Measurements from ENCODE around the gene EEF1G.
"Not testable (repeated sequence)": the region's sequence is repeated elsewhere in the genome, so short reads cannot be mapped to it uniquely, and the experiment has no call there.

Gene EEF1G

DNA sequence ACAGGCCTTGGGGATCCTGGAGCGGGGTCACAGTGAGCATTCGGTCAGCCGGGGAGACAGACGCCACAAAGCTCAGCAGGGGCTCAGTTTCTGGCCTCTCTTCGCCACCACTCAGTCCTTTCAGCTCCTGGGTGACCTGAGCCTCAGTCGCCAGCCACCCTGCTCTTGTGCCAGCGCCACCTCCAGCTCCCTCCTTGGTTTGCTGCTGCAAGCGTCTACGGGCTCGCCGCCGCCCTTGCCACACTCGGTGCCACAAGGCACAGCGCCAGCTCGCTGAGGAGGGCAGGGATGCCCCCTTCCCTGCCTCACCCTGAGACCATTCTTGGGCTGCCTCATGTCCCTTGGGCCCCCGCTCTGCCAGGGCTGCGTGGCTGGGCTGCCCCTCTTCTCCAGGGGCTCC lies 1.5 kb upstream of the EEF1G start:
- DNase-seq, result no peak

DNA sequence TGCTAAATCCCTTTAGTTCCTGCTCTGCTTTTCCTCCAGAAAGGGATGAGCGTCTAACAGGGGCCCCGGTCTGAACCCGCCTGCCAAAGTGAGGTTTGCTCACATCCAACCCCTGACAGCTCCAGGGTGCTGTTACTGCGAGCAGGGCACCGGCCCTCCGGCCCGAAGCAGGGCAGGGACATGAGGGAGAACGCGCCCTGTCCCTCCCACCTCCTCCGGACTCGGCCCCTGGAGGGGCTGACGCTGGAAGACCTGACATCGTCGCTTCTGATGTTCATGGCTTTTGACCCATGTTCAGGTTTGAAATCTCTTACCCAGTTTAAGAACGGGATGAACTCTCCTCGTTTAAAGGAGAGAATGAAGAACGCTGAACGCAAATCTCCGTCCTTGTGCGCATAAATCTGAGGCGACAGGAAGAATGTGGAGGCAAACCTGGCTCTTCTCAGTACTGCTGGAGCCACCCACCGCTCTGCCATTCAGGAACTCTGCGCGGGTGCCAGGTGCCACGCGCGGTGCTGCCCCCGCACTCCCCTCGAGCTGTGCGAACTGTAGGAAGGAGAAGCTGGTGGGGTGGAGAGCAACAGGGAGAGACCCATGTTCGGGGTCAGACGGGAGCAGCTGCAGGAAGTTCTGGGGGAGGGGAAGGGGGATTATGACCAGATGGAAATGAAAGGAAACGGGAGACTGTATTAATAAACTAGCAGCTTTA lies 826 bp upstream of the EEF1G start:
- DNase-seq, result no peak

DNA sequence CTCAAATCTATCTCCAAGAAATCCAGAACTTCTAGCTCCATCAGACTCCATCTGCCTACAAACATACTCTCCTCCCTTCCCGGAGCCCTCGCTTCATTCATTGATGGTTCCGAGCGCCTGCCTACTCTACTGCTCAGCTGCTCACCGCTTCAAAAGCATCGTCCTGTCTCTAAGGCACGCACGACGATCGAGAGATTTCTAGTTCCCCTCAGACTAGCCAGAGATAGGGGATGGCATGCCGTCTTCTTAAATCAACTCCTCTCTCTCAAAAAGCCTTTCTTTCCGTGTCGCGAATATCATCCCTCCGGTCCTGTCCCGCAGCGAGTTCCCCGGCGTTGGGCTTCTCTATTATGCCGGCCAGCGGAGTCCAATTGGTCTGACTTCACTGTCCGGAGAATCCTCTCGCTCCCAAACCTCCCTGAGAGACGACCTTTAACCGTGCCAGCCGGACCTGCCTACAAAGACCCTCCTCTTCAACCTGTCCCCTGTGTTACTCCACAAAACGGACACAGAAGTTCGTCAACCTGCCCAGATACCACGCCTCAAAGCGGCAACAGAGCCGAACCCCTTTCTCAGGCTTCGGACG lies 592 bp downstream of the EEF1G start:
- DNase-seq, result no peak

DNA sequence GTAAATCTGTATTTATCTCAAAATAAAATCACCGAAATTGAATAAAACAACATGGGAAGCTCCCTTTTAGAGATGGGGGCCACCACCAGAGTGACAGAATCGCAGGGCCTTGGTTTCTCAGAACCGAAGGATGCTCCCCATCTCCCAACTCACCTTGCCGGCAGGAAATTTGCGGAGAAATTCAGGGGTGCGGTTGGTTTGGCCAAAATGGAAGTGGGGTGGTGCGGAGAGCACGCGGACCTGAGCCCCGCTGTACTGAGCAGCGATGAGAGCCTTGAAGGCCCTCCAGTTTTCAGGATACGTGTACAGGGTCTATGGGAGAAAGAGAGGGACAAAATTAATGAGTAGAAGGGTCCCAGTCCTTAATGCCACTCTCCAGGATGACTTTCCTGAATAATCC lies 1.3 kb downstream of the EEF1G start:
- no peak for DNase-seq

DNA sequence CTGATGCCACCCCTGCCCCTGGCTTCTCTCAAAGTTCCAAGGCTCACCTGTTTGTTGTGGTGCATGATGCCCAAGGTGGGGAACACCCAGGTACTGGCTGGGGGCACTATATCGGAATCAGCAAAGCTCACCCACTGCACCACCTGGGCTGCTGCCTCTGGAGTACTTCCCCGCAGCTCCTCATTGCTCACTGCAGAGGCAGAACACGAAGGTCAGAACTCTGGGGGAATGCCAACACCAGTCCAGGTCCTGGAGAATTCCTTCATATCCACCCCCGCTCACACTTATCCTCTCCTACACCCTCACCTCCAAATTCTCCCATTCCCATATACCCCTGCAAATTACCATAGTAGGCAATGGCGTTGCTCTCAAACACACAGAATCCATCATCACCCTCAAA lies 2.2 kb downstream of the EEF1G start:
- DNase-seq, result not testable (repeated sequence)

DNA sequence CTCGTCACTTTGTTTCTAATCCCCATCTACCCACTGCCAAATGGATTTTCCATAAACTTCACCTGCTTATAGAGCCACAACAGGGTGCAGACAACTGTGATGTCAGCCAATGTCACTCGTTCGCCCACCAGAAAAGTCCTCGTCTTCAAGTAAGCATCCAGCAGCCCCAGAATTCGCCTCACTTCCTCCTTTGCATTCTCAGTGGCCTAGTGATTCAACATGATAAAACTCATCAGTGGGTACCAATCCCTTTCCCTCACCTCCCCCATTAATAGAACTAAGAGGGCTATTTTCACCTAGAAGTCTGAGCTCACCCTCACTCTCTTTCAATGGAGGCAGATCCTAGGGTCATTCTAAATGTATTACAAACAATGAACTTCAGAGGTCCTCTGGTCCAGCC lies 2.8 kb downstream of the EEF1G start:
- not testable (repeated sequence) for DNase-seq

DNA sequence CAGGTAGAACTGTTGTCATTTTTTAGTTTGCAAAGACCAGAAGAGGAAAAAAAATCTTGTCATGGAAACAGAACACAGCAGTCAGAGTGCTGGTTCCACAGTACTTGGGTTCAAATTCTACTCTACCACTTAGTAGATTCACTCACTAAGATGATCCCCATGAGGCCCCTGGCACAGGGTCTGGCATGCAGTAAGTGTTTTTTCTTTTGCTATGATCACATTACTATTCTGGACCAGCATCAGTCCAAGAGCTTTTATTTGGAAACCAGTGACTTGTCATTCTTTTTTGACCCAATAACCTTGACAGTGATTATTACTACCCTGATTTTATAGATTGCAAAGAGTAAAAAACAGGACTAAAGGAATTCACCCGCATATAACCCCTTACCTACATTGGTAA lies 4.1 kb downstream of the EEF1G start:
- DNase-seq, result no peak

DNA sequence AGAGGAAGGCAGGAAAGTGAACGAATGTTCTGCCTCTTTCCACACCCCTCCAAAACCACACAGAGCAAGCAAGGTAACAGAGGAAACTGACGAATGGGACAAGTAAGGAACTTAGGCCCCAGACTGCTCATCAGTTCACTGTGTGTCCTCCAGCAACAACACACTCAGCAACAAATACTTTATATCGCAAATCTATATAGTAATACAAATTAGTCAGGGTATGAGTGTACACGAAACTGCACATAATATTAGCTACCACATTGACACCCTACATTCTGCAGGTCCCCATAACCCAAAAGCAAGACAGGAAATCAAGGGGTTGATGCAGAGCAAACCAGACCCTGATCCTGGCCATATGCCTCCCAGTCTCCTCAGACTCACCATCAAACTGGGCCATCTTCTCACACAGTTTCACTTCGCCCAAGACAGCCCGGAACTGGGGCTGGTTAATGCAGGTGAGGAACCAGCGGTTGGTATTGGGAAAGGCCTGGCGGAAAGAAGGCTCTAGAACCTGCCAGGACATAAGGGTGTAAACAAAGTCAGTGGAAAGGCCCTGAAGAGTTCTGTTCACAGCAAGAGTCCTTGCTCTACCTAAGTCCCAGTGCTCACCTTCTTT lies 6.6 kb downstream of the EEF1G start:
- no peak for DNase-seq

DNA sequence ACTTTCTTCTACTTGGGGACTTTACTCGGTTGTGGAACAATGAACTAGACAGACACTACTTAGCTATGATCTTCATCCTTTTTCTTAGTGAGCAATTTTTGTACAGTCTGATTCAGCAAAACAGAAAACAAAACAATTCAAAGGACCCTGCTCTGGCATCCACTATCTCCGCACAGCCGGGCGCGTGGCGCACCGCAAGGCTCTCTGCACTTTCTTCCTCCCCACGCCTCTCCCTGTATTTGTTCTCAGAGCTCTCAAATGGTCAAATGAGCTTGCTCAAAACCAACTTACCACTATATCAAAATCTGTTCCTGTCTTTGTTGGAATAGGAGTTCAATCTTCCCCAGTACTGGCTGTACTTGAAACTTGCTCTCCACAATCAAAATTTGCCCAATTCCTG lies 7.4 kb downstream of the EEF1G start:
- DNase-seq, result no peak

DNA sequence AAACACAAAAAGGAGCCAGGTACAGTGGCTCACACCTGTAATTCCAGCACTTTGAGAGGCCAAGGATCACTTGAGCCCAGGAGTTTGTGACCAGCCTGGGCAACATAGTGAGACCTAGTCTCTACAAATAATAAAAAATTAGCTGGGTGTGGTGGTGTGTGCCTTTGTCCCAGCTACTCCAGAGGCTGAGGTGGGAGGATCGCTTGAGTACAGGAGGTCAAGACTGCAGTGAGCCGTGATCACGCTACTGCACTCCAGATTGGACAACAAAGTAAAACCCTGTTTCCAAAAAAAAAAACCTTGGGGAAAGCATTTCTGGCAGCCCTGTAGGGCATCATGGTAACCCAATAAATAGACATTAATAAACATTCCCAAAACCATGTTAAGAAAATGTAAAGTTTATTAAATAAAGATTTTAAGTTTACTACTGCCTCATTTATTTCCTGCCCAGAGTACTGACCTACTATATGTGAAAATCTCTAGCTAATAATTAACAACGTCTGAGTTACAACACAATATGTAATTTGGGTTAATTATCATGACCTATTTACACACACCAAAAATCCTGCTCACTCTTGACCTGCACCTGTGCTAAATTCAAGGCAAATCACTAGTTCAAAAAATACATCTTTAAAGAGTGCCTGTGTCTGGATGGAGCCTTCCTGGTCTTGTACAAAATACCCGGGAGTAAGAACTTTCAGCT lies 8.4 kb downstream of the EEF1G start:
- DNase-seq, result no peak

DNA sequence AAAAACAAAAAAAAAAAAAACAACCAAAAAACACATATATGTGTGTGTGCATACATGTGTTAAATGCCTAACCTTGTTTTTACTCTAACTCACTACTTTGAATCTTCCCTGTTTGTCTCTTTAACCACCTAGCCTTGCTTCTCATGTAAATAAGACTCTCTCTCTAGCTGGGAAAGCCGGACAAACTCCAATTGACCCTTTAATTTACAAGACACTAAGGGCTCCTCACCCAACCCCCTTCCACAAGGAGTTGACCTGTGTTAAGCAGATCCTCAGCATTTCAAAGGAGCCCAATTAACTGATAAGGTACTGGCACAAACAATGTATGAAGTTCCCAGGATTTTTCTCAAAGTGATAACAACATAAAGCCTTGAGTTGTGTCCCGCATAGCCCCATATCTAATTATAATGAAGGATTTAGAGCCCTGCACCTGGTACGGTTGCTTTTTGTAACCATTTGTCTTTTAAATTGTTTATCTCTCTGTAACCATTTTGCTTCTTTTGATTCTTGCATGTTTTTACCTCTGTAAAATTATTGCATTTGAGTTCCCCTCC lies 11.9 kb downstream of the EEF1G start:
- not testable (repeated sequence) for DNase-seq

DNA sequence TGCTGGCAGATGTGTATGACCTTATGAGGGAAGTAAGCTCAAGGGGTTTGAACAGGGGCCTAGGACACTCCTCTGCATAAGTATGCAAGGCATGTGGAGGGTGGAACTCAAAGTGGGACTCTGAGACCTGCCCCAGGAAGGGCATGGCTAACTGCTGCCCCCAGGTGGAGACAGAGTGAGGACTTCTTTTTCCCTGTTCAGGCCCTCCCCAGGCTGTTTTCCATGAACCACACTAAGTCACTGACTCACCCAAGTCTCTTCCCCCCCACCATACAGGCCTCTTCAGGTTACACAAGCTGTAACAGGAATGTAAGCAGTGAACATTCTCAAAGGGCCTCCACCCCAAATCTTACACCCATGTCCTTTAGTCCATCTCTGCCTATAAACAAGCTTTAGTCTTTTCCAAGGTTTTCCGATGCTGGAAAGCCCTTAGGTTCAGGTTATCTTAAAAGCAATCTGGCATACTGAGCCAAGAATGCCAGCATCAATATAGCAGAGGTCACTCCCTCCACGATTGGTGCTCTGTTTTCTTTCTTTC lies 13.1 kb downstream of the EEF1G start:
- DNase-seq, result peak; percentile 78

DNA sequence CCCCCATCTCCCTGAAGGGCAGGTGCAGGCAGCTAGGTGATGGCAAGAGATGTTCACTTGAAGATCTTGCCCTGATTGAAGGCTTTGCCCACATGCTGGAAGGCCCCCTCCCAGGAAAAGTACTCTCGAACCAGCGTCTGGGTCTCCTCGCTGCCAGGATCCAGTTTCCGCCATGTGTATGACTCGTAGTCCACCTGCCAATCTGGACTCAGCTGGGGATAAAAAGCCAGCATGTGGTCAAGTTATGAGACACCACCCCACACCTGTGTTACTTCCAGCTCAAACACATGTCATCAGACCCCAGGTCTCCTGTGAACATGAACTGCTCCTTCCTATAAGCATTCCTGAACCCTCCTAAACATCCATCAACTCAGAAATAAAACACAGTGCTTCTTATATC lies 14.1 kb downstream of the EEF1G start:
- not testable (repeated sequence) for DNase-seq

DNA sequence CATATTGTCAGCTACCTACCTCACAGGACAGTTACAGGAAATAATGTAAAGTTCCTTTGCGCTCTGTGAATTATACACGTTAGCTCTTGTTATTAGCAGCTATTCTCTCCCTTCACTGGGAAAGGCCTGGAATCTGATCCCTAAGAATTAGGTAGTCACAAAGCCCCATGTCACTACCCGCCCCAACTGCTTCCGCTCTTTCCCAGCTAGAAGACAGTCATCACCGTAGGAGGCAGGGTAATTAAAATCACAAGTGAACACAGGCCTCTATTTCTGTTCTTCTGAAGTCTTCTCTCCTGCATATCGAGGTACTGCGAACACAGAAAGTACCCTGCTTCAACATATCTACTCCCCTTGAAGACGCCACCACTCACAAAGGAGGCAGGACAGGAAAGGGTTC lies 14.5 kb downstream of the EEF1G start:
- DNase-seq, result no peak

DNA sequence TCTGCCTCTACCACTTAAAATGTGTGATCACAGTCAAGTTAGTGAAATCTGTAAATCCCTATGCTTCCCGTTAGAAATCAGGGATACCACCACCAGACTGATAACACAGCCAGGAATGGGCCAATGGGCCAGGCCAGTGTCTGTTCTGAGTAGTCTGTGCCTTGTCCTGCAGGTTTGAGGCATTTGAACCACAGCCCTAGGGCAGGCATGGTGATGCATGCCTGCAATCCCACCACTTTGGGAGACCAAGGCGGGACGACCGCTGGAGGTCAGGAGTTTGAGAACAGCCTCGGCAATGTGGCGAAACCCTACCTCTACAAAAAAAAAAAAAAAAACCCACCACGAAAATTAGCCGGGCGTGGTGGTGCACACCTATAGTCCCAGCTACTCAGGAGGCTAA lies 15.0 kb downstream of the EEF1G start:
- no peak for DNase-seq

DNA sequence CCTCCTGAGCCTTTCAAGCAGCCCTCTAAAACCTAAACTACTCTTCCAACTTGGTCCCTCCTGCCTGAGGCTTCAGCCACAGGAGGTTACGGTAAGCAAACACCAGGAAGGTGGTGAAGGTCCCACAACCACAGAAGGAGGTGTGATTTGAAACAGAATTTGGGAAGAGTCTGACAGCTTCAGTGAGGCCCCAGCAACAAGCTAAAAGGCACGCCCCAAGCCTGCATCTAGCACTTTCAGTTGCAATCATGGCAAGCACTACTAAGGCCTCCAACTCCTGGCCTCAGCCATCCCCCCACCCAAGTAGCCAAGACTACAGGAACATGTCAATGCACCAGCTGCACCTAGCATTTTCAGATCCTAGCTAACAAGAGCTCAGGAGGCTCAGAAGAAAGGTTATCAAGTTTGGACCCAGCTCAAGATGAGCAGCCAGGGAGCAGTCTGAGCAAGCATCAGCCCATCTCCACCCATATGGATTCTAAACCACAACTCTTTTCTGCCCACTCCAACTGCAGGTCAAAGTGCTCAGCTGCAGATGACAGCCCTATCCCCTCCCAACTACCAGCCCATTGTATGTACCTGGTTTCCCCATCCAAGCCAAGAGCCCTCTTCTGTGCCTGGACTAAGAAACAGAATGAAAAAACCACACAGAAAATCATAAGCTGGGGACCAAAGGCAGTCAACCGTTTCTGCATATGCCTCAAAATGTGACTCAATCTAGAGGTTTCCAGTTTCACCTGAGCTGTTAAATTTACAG lies 16.6 kb downstream of the EEF1G start:
- DNase-seq, result peak; percentile 61

DNA sequence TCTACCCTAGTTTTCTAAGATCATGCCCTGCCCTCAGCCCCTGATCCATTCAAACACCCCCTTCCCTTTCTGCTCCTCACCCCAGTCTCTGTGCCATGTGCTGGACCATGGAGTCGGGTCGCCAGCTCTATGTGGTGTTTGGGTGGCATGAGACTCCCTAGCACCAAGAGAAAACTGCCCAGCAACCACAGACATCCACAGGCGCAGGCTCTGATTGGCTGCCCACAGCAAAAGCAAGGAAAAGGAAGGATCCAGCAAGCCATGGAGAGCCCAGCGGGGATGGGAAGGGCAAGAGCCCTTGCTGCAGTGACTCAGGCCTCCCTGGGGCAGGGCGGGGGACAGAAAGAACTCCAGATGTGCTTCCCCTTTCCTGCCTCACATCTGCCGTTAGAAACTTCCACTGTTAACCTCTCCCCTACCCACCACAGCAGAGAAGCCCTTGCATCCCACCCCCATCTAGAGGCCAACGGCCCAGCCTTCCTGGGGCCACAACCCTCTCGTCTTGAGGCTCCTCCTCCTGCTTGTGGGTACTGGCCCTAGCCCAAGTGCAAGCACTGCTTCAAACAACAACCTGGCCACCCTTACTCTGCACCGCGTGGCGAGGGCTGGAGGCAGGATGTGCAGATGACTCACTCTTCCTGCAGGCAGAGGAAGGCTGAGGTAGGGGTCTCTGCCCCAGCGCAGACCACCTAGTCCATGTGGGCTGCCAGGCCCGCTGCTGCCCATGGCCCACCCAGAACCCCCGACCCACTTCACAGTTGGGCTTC lies 17.4 kb downstream of the EEF1G start:
- peak; percentile 90 for DNase-seq

DNA sequence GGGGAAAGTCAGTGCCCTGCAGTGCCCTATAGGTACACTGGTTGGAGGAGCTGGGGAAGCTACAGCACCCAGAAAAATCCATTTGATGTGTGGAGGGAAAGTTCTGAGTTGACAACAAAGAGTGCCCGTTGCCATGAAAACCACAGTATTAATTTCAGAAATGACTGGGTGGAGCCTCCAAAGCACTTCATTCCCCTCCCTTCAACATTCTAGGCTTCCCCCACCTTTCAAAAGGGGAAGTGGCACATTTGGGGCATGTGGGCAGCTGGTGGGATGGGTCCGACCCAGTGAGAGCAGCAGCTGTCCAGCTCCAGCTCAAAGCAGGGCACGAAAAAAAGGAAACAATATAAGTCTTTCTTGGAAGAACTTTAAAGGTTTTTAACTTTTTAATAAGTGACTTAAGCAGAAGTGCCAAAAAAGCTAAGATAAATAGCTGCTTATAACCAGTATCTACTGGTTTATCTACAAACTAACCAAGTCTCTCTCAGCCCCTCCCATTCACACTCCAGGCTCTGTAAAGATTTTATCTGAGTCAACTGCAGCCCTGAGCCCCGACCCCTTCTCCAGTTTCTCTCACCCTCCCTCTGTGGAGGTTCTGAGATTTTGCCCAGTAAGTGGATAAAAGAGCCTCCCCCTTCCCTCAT lies 18.1 kb downstream of the EEF1G start:
- DNase-seq, result peak; percentile 57

DNA sequence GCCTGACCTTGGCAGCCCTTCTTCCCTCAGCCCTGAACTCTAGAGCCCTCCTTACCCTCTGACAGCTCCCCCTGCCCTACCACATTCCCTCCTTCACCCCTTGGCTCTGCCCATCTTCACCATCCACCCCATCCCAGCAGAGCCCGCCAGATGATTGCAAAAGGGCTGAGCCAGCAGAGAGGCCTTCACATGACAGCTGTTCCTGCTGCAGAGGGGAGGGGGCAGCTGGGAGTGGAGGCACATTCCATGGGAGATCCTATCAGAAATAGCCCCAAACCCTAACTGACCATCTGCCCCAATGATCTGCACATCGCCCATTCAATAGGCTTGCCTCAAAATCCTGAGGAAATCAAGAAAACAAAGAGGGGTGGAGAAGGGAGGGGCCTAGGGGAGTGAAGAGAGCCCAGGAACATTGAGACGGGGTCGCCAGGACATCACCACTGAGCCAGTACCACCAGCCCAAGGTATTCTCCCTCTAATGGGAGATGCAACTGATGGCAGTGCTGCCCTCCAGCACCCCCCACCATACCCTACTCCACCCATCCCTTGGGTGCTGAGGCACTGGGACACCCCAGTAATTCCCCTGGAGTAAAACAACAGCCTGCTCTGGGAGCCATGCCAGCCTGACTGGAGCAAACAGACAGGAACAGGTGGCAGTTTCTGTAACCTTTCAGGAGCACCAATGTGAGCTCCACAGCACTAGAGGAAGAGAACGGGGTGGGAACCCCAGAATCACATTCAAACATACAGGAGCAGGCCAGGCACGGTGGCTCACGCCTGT lies 19.1 kb downstream of the EEF1G start:
- DNase-seq, result no peak

DNA sequence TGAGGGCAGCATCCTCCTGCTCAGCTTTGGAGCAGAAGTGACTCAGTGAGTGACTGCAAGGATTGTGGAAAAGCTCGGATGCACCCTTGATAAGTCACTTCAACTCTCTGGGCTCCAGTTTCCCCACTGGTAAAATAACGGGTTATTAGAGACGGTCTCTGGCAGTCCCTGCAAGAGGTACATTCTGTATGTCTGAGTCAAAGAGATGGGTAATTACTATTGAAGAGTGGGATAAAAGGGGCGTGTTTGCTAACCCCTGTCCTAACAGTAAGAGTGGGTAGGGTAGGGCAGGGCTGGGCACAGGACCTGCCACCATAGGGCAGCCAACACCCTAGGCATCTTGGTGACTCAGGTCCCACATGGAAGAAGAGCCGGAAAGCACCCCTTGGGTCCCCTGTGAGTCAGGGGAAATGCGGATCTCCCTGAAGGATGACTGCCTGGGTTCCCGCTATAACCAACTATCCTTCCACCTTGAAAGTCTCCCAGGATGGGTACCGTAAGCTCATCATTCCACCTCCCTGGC lies 19.8 kb downstream of the EEF1G start:
- no peak for DNase-seq
